B cell (primary cell): Measurements from ENCODE around the gene TRIM58. TPM values are rescaled to one million over a fixed set of nuclear protein-coding genes. Genes with fewer than 3 reads are reported as not detected.

Experiments used
- ATAC-seq: fragments of 200-7000 bp; cut with Tn5 transposase; one replicate; pipeline ENCODE4 v1.10.0; 2021; ENCODE audit warnings: low read depth, mild to moderate bottlenecking, moderate number of reproducible peaks, moderate library complexity
- CTCF ChIA-PET: fragments of 350-600 bp; sonication (Branson Sonifier 250); formaldehyde crosslinking; loops from one replicate; lab custom pipeline; 2021; ENCODE audit warnings: antibody characterized with exemption, inconsistent platforms; lab: Charles Lee
- POLR2A ChIA-PET: fragments of 350-600 bp; sonication (Branson Sonifier 250); formaldehyde crosslinking; loops from one replicate; lab custom pipeline; 2021; ENCODE audit warnings: antibody characterized with exemption; lab: Charles Lee
- DNase-seq: peaks from one replicate; pipeline ENCODE4 v3.0.0; 2013
- H2AFZ ChIP-seq: 2 replicates; pipeline ENCODE4 v1.6.1; 2012; ENCODE audit warnings: mild to moderate bottlenecking, low read depth, low read length; ENCODE audit not compliant: insufficient read depth, poor library complexity, severe bottlenecking
- H3K27ac ChIP-seq, 2 donors: 1 replicate in 1 of 2; 2 replicates in 1 of 2; pipeline ENCODE4 v1.5.1; 2012 to 2013; ENCODE audit warnings: low read length in 2 of 2, mild to moderate bottlenecking in 2 of 2, moderate library complexity in 1 of 2
- H3K27me3 ChIP-seq, 4 experiments: fragments of 200-600 bp in 1 of 4; sonication (generic) in 1 of 4; replicated peaks in 1 of 4; 1 replicate in 2 of 4; 2 replicates in 2 of 4; pipeline versions ENCODE4 v1.6.1 to v1.7.0; 2013 to 2016; ENCODE audit warnings: low read length in 3 of 4, mild to moderate bottlenecking in 2 of 4, mixed read lengths in 1 of 4, moderate library complexity in 1 of 4; ENCODE audit not compliant: insufficient read depth in 4 of 4, control insufficient read depth in 3 of 4; ENCODE audit errors: control extremely low read depth in 1 of 4
- H3K36me3 ChIP-seq, 2 experiments: replicated peaks in 1 of 2; 1 replicate in 1 of 2; 2 replicates in 1 of 2; pipeline versions ENCODE4 v1.6.1 to v1.7.1; 2013; ENCODE audit warnings: low read length in 1 of 2; ENCODE audit not compliant: insufficient read depth in 2 of 2, control insufficient read depth in 1 of 2; ENCODE audit errors: control extremely low read depth in 1 of 2, extremely low read depth in 1 of 2
- H3K4me1 ChIP-seq, 2 donors: fragments of 200-600 bp in 1 of 2; sonication (generic) in 1 of 2; 1 replicate in 1 of 2; 2 replicates in 1 of 2; pipeline versions ENCODE4 v1.5.1 to v1.6.1; 2013 to 2017; ENCODE audit warnings: low read length in 2 of 2; ENCODE audit not compliant: control insufficient read depth in 2 of 2, insufficient read depth in 2 of 2
- H3K4me2 ChIP-seq: replicated peaks from 2 replicates; pipeline ENCODE3; 2012; ENCODE audit warnings: mild to moderate bottlenecking, low read depth, low read length; ENCODE audit not compliant: poor library complexity, severe bottlenecking
- H3K4me3 ChIP-seq, 5 experiments: fragments of 200-600 bp in 1 of 5; sonication (generic) in 1 of 5; 1 replicate in 3 of 5; 2 replicates in 2 of 5; pipeline versions ENCODE4 v1.5.1 to v1.7.0; 2011 to 2016; ENCODE audit warnings: low read length in 4 of 5, mild to moderate bottlenecking in 4 of 5, low read depth in 2 of 5, control low read depth in 1 of 5, moderate library complexity in 1 of 5; ENCODE audit not compliant: insufficient read depth in 1 of 5; ENCODE audit errors: control extremely low read depth in 1 of 5, extremely low read depth in 1 of 5
- H3K79me2 ChIP-seq: fragments of 200-600 bp; sonication (generic); one replicate; pipeline ENCODE4 v1.6.0; 2016; ENCODE audit warnings: low read length; ENCODE audit not compliant: control insufficient read depth, insufficient read depth
- H3K9ac ChIP-seq: fragments of 200-600 bp; sonication (generic); 2 replicates; pipeline ENCODE4 v1.6.1; 2017; ENCODE audit warnings: mild to moderate bottlenecking, low read length, moderate library complexity
- H3K9me3 ChIP-seq, 3 donors: one replicate each; pipeline versions ENCODE4 v1.6.1 to v1.7.1; 2013; ENCODE audit warnings: low read length in 2 of 3; ENCODE audit not compliant: control insufficient read depth in 2 of 3, insufficient read depth in 1 of 3; ENCODE audit errors: control extremely low read depth in 1 of 3
- H4K20me1 ChIP-seq: 2 replicates; pipeline ENCODE4 v1.6.0; 2012; ENCODE audit warnings: mild to moderate bottlenecking, low read length; ENCODE audit not compliant: insufficient read depth, control insufficient read depth, poor library complexity, severe bottlenecking
- H3K27ac Mint-ChIP-seq: one replicate; pipeline ENCODE4 v1.8.0; 2021; ENCODE audit warnings: mixed read lengths
- H3K27me3 Mint-ChIP-seq: one replicate; pipeline ENCODE4 v1.8.0; 2021; ENCODE audit warnings: mixed read lengths
- H3K4me1 Mint-ChIP-seq: one replicate; pipeline ENCODE4 v1.8.0; 2021; ENCODE audit warnings: mixed read lengths
- H3K4me3 Mint-ChIP-seq: one replicate; pipeline ENCODE4 v1.8.0; 2021; ENCODE audit warnings: mixed read lengths
- H3K9me3 Mint-ChIP-seq: one replicate; pipeline ENCODE4 v1.8.0; 2022; ENCODE audit warnings: mixed read lengths; ENCODE audit not compliant: insufficient read depth
- CTCF ChIP-seq: fragments of 200-600 bp; IDR thresholded peaks from one replicate; pipeline ENCODE4 v1.8.0; 2022; ENCODE audit warnings: antibody characterized with exemption, mild to moderate bottlenecking
- EZH2 ChIP-seq: IDR thresholded peaks from 2 replicates; pipeline ENCODE4 v1.6.1; 2012; ENCODE audit warnings: borderline replicate concordance, low read depth, mild to moderate bottlenecking, moderate library complexity, low read length; ENCODE audit not compliant: insufficient read depth, poor library complexity, severe bottlenecking
- WGBS: methylation state at CpG from one replicate; pipeline ENCODE4 v1.1.5; 2013; ENCODE audit warnings: missing lambda C conversion rate; ENCODE audit not compliant: insufficient coverage; 5-methylcytosine and 5-hydroxymethylcytosine counted together
- intact Hi-C: fragments of 100-400 bp; cut with micrococcal nuclease; formaldehyde crosslinking; loops from one replicate; pipeline ENCODE4 v1.10.0; 2022
- polyA plus RNA-seq: library from polyadenylated mRNA; depleted of rRNA; stranded (reverse); fragments of >200 nt; gene quantifications from 2 replicates; pipeline ENCODE4 v1.2.3, GENCODE V29; 2012
- total RNA-seq, 2 donors: library from RNA; stranded (reverse); fragments of 120-200 nt in 1 of 2; gene quantifications; 1 replicate in 1 of 2; 2 replicates in 1 of 2; pipeline versions ENCODE4 v1.2.3 to v1.2.4, GENCODE V29; 2013 to 2022

The TRIM58 gene
- total and polyA plus RNA-seq, 2 donors (not counting 1 experiment from before 2014, with no cell fraction given) = 0.84 to 1.5 TPM

- Mint-ChIP-seq H3K9me3 (no peaks in the 10 kb centered on the region), H3K4me3 (no peak within 1 kb of the TSS), H3K4me1 (no peaks in the 10 kb centered on the region), H3K27ac (no peak within 1 kb of the TSS), H3K27me3 (no peaks in the 10 kb centered on the region)
- DNase-seq (no peak), ATAC-seq (no peak)
- Histone ChIP-seq H3K79me2 (no peaks in the 10 kb centered on the region), H3K9ac (no peak within 1 kb of the TSS), H3K4me3 (no peak within 1 kb of the TSS), H3K36me3 (no peaks in the 10 kb centered on the region), H3K27ac (no peak within 1 kb of the TSS), H3K4me2 (no peak within 1 kb of the TSS), H2AFZ (no peak within 1 kb of the TSS), H3K27me3 (no peaks in the 10 kb centered on the region), H3K9me3 (no peaks in the 10 kb centered on the region), H3K4me1 (no peaks in the 10 kb centered on the region), H4K20me1 (no peaks in the 10 kb centered on the region)
- no peak for TF ChIP-seq EZH2
- no peak for TF ChIP-seq CTCF
- ChIA-PET CTCF (interaction anchor here (1.0 kb wide), 1 partner anchor 364 kb away, joined by 4 read pairs; no protein-coding TSS in a partner anchor), POLR2A (no interaction called here)
- intact Hi-C loops = no loop called here
- WGBS = 98% methylated on average over 5 of the region's 9 CpGs
Measured at GRCh38 chr1:247924868-247925267, 67.9 kb downstream of the TRIM58 start, which contains the start of gene OR2AJ1. Gene OR2AJ1, plus strand, starts transcription at chr1:247924889. Its CDS starts 8,880 bp downstream, at chr1:247933769.

Other genes with a start within 250 kb of the TRIM58 start
- not detected in 2 replicates for gene OR13G1, start 177.4 kb upstream of the TRIM58 start, total RNA-seq
- gene OR13G1, start 177.4 kb upstream of the TRIM58 start, polyA plus RNA-seq = not detected in 2 replicates
- not detected in 2 replicates for gene OR6F1, start 140.5 kb upstream of the TRIM58 start, total RNA-seq
- gene OR6F1, start 140.5 kb upstream of the TRIM58 start, polyA plus RNA-seq = not detected in 2 replicates
- not detected in 2 replicates for gene OR14K1, start 118.6 kb upstream of the TRIM58 start, total RNA-seq
- gene OR14K1, start 118.6 kb upstream of the TRIM58 start, polyA plus RNA-seq = not detected in 2 replicates
- gene OR14A2, start 109.0 kb upstream of the TRIM58 start, total RNA-seq = not detected in 2 replicates
- not detected in 2 replicates for gene OR14A2, start 109.0 kb upstream of the TRIM58 start, polyA plus RNA-seq
- gene OR1C1, start 96.6 kb upstream of the TRIM58 start, total RNA-seq = not detected in 2 replicates
- not detected in 2 replicates for gene OR1C1, start 96.6 kb upstream of the TRIM58 start, polyA plus RNA-seq
- not detected in 2 replicates for gene OR14A16, start 33.1 kb upstream of the TRIM58 start, total RNA-seq
- not detected in 2 replicates for gene OR14A16, start 33.1 kb upstream of the TRIM58 start, polyA plus RNA-seq
- gene OR11L1, start 15.3 kb upstream of the TRIM58 start, total RNA-seq = not detected in 2 replicates
- not detected in 2 replicates for gene OR11L1, start 15.3 kb upstream of the TRIM58 start, polyA plus RNA-seq
- gene OR2W3, start 38.4 kb downstream of the TRIM58 start, total RNA-seq = 0.34 TPM in 1 of 2 replicates, not detected in the other
- 1.5 and 2.5 TPM in 2 replicates for gene OR2W3, start 38.4 kb downstream of the TRIM58 start, polyA plus RNA-seq
- not detected in 2 replicates for gene OR2T8, start 63.1 kb downstream of the TRIM58 start, total RNA-seq
- 0.67 TPM in 1 of 2 replicates, not detected in the other for gene OR2T8, start 63.1 kb downstream of the TRIM58 start, polyA plus RNA-seq
- not detected in 2 replicates for gene OR2AJ1, start 67.7 kb downstream of the TRIM58 start, total RNA-seq
- gene OR2AJ1, start 67.7 kb downstream of the TRIM58 start, polyA plus RNA-seq = not detected in 2 replicates
- 0.44 and 0.94 TPM in 2 replicates for gene OR2L8, start 91.7 kb downstream of the TRIM58 start, total RNA-seq
- gene OR2L8, start 91.7 kb downstream of the TRIM58 start, polyA plus RNA-seq = 0.20 TPM in 1 of 2 replicates, not detected in the other
- 0.39 and 0.61 TPM in 2 replicates for gene OR2AK2, start 108.0 kb downstream of the TRIM58 start, total RNA-seq
- gene OR2AK2, start 108.0 kb downstream of the TRIM58 start, polyA plus RNA-seq = 0.27 and 0.60 TPM in 2 replicates
- gene OR2L5, start 156.5 kb downstream of the TRIM58 start, total RNA-seq = 0.27 TPM in 1 of 2 replicates, not detected in the other
- gene OR2L5, start 156.5 kb downstream of the TRIM58 start, polyA plus RNA-seq = 0.09 and 0.13 TPM in 2 replicates
- 0.44 and 0.52 TPM in 2 replicates for gene OR2L2, start 172.9 kb downstream of the TRIM58 start, total RNA-seq
- gene OR2L2, start 172.9 kb downstream of the TRIM58 start, polyA plus RNA-seq = 0.72 and 1.7 TPM in 2 replicates
- gene OR2L3, start 189.6 kb downstream of the TRIM58 start, total RNA-seq = 0.10 TPM in 1 of 2 replicates, not detected in the other
- gene OR2L3, start 189.6 kb downstream of the TRIM58 start, polyA plus RNA-seq = 0.17 and 0.42 TPM in 2 replicates
- not detected in 2 replicates for gene OR2L13, start 238.0 kb downstream of the TRIM58 start, total RNA-seq
- 0.27 and 0.73 TPM in 2 replicates for gene OR2L13, start 238.0 kb downstream of the TRIM58 start, polyA plus RNA-seq